ENCODE results near the gene KLHDC8A.

Gene KLHDC8A

DNA sequence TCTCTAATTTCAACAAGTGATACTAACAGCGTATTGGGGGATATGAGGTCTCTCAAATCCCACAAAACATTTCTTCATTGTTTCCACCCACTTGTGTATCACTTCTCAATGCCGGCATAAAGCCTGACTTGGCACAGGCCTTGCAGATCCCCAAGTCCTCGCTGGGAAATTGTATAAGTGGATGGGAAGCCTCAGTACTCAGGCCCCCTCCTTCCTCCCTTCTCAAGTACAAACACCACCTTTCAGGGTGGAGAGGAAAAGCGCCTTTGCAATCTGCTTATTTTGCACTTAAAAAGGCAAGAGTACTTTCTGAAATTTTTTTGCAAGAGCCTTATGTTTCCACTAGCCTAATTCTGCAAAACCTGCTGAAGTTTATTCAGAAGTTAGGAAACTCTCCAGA, 25.8 kb upstream of the KLHDC8A start:
- H3K4me3 ChIP-seq (ENCODE audit: low read length), result no peak overlapping the region
- no peaks in the 10 kb centered on the region for H3K79me2 ChIP-seq (ENCODE audit: low read length)
- no peak overlapping the region for H2AFZ ChIP-seq (ENCODE audit: low read depth, low read length)
- H3K9ac ChIP-seq (ENCODE audit: low read length), result no peak overlapping the region
- H3K9me3 ChIP-seq (ENCODE audit: insufficient read depth, low read length), result no peaks in the 10 kb centered on the region
- no peaks in the 10 kb centered on the region for H3K36me3 ChIP-seq (replicated peaks; ENCODE audit: low read depth, low read length)
- TF ChIP-seq EZH2phosphoT487 (IDR thresholded peaks at IDR 0.05; ENCODE audit: low read depth), result no peak
- TF ChIP-seq CTCF (IDR thresholded peaks at IDR 0.05; ENCODE audit: low read depth, low read length), result no peak
- no peaks in the 10 kb centered on the region for H4K20me1 ChIP-seq (ENCODE audit: insufficient read depth, low read length)
- no peak overlapping the region for H3K27ac ChIP-seq (ENCODE audit: low read length)
- H3K4me2 ChIP-seq (ENCODE audit: low read length), result no peak overlapping the region
- 0 out of 2 replicates have a peak, but pooled peaks cover 4% of the 10 kb centered on the region for H3K4me1 ChIP-seq (ENCODE audit: low read length)
- peaks cover 32% of the 10 kb centered on the region for H3K27me3 ChIP-seq (ENCODE audit: low read depth, low read length)

- H3K4me2 ChIP-seq (ENCODE audit: low read length), result no peak overlapping the region
- no peak for TF ChIP-seq EZH2phosphoT487 (IDR thresholded peaks at IDR 0.05; ENCODE audit: low read depth)
- no peak for TF ChIP-seq CTCF (IDR thresholded peaks at IDR 0.05; ENCODE audit: low read depth, low read length)
- H3K79me2 ChIP-seq (ENCODE audit: low read length), result no peaks in the 10 kb centered on the region
- H3K4me3 ChIP-seq (ENCODE audit: low read length), result no peak overlapping the region
- no peaks in the 10 kb centered on the region for H3K9me3 ChIP-seq (ENCODE audit: insufficient read depth, low read length)
- no peaks in the 10 kb centered on the region for H4K20me1 ChIP-seq (ENCODE audit: insufficient read depth, low read length)
- H3K36me3 ChIP-seq (replicated peaks; ENCODE audit: low read depth, low read length), result no peaks in the 10 kb centered on the region
- no peak overlapping the region for H3K9ac ChIP-seq (ENCODE audit: low read length)
- 0 out of 2 replicates have a peak, but pooled peaks cover 4% of the 10 kb centered on the region for H3K4me1 ChIP-seq (ENCODE audit: low read length)
- no peak overlapping the region for H2AFZ ChIP-seq (ENCODE audit: low read depth, low read length)
- H3K27ac ChIP-seq (ENCODE audit: low read length), result no peak overlapping the region
- peaks cover 43% of the 10 kb centered on the region for H3K27me3 ChIP-seq (ENCODE audit: low read depth, low read length)
Measured at GRCh38 chr1:205381305-205381704, 24.6 kb upstream of the KLHDC8A start.

DNA sequence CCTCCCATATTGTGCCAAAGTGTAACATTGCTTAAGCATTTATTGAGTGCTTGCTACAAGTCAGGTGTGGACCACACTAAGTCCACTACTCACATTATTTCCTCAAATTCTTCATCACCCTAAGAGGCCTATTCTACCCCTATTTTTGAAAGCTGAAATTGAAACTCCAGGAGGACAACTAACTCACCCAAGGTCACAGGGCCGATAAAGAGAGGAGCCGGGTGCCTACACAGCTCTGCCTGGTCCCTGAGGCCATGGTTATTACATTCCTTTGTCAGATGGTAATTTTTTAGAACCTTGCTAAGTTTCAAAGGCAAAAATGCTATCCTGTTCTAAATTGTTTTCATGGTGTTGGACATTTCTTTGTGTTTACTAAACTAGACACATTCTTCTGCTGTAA, 24.2 kb upstream of the KLHDC8A start:
- Histone ChIP-seq H3K4me3 (ENCODE audit: low read length) (no peak overlapping the region), H3K9me3 (ENCODE audit: insufficient read depth, low read length) (no peaks in the 10 kb centered on the region), H3K27ac (ENCODE audit: low read length) (no peak overlapping the region), H3K27me3 (ENCODE audit: low read depth, low read length) (peaks cover 47% of the 10 kb centered on the region), H3K4me1 (ENCODE audit: low read length) (0 out of 2 replicates have a peak, but pooled peaks cover 4% of the 10 kb centered on the region), H2AFZ (ENCODE audit: low read depth, low read length) (no peak overlapping the region), H3K36me3 (replicated peaks; ENCODE audit: low read depth, low read length) (no peaks in the 10 kb centered on the region), H3K79me2 (ENCODE audit: low read length) (no peaks in the 10 kb centered on the region), H3K9ac (ENCODE audit: low read length) (no peak overlapping the region), H4K20me1 (ENCODE audit: insufficient read depth, low read length) (no peaks in the 10 kb centered on the region), H3K4me2 (ENCODE audit: low read length) (no peak overlapping the region)
- no peak for TF ChIP-seq CTCF (IDR thresholded peaks at IDR 0.05; ENCODE audit: low read depth, low read length)
- TF ChIP-seq EZH2phosphoT487 (IDR thresholded peaks at IDR 0.05; ENCODE audit: low read depth), result no peak

GRCh38 chr1:205379056-205379455, 22.3 kb upstream of the KLHDC8A start:
- H3K9me3 ChIP-seq (ENCODE audit: insufficient read depth, low read length), result no peaks in the 10 kb centered on the region
- no peak overlapping the region for H3K4me3 ChIP-seq (ENCODE audit: low read length)
- no peaks in the 10 kb centered on the region for H4K20me1 ChIP-seq (ENCODE audit: insufficient read depth, low read length)
- no peak overlapping the region for H2AFZ ChIP-seq (ENCODE audit: low read depth, low read length)
- H3K36me3 ChIP-seq (replicated peaks; ENCODE audit: low read depth, low read length), result no peaks in the 10 kb centered on the region
- no peak for TF ChIP-seq EZH2phosphoT487 (IDR thresholded peaks at IDR 0.05; ENCODE audit: low read depth)
- no peak for TF ChIP-seq CTCF (IDR thresholded peaks at IDR 0.05; ENCODE audit: low read depth, low read length)
- H3K4me2 ChIP-seq (ENCODE audit: low read length), result no peak overlapping the region
- no peak overlapping the region for H3K27ac ChIP-seq (ENCODE audit: low read length)
- H3K79me2 ChIP-seq (ENCODE audit: low read length), result no peaks in the 10 kb centered on the region
- 0 out of 2 replicates have a peak, but pooled peaks cover 4% of the 10 kb centered on the region for H3K4me1 ChIP-seq (ENCODE audit: low read length)
- H3K9ac ChIP-seq (ENCODE audit: low read length), result no peak overlapping the region
- H3K27me3 ChIP-seq (ENCODE audit: low read depth, low read length), result peaks cover 50% of the 10 kb centered on the region
